HG03571 (cell line): Measurements from ENCODE around the gene CORO2A.
"Not testable (repeated sequence)": the region's sequence is repeated elsewhere in the genome, so short reads cannot be mapped to it uniquely, and the experiment has no call there.

ENCODE experiments used
- ATAC-seq: cut with Tn5 transposase; IDR thresholded peaks from one replicate; pipeline ENCODE4 v1.9.1; 2021; ENCODE audit not compliant: unreplicated experiment

CORO2A gene

GRCh38 chr9:98087420-98088354 lies 104.8 kb downstream of the CORO2A start:
- ATAC-seq: no peak

- no peak for ATAC-seq
These were observed 106.0 kb downstream of the CORO2A start for GRCh38 chr9:98086461-98086860.

GRCh38 chr9:98085944-98086343 lies 106.5 kb downstream of the CORO2A start:
- no peak for ATAC-seq

GRCh38 chr9:98085058-98085457 lies 107.4 kb downstream of the CORO2A start:
- no peak for ATAC-seq

GRCh38 chr9:98084396-98084795 lies 108.0 kb downstream of the CORO2A start:
- no peak for ATAC-seq

GRCh38 chr9:98083566-98084183 lies 108.8 kb downstream of the CORO2A start:
- no peak for ATAC-seq

GRCh38 chr9:98083061-98083501 lies 109.4 kb downstream of the CORO2A start:
- no peak for ATAC-seq

GRCh38 chr9:98081477-98082219 lies 110.8 kb downstream of the CORO2A start:
- no peak for ATAC-seq

GRCh38 chr9:98080780-98081179 lies 111.7 kb downstream of the CORO2A start:
- ATAC-seq: no peak

- ATAC-seq: no peak
These were observed 112.1 kb downstream of the CORO2A start for GRCh38 chr9:98080326-98080725.

GRCh38 chr9:98078895-98079294 lies 113.5 kb downstream of the CORO2A start:
- no peak for ATAC-seq

- not testable (repeated sequence) for ATAC-seq
These were observed 115.9 kb downstream of the CORO2A start for GRCh38 chr9:98076514-98076890.

GRCh38 chr9:98075332-98075805 lies 117.1 kb downstream of the CORO2A start:
- no peak for ATAC-seq

- no peak for ATAC-seq
These were observed 118.1 kb downstream of the CORO2A start for GRCh38 chr9:98074115-98074990.

- no peak for ATAC-seq
These were observed 120.7 kb downstream of the CORO2A start for GRCh38 chr9:98071737-98072136.
